Gastroesophageal sphincter (tissue), 3 donors: ENCODE data around the gene OARD1.

Experiments
- EP300 ChIP-seq: sonication (generic); formaldehyde crosslinking; IDR thresholded peaks from one replicate; pipeline ENCODE4 v1.6.1; 2017; ENCODE audit warnings: antibody characterized with exemption, mild to moderate bottlenecking
- POLR2A ChIP-seq, 2 donors: fragments of 450-650 bp; IDR thresholded peaks; one replicate each; pipeline ENCODE4 v1.6.1; 2017; ENCODE audit warnings: antibody characterized with exemption in 2 of 2, mild to moderate bottlenecking in 2 of 2, moderate library complexity in 1 of 2
- POLR2AphosphoS5 ChIP-seq: sonication (generic); formaldehyde crosslinking; IDR thresholded peaks from one replicate; pipeline ENCODE4 v1.6.1; 2017; ENCODE audit warnings: antibody characterized with exemption
- TF ChIP-seq, protein P1 (sequence below), 4 experiments: fragments of 200-600 bp in 2 of 4; fragments of 450-650 bp in 2 of 4; sonication (generic) in 1 of 4; IDR thresholded peaks; one replicate each; pipeline ENCODE4 v1.5.1; 2017 to 2019; ENCODE audit warnings: antibody characterized with exemption in 4 of 4, mild to moderate bottlenecking in 2 of 4, moderate library complexity in 2 of 4

DNA sequence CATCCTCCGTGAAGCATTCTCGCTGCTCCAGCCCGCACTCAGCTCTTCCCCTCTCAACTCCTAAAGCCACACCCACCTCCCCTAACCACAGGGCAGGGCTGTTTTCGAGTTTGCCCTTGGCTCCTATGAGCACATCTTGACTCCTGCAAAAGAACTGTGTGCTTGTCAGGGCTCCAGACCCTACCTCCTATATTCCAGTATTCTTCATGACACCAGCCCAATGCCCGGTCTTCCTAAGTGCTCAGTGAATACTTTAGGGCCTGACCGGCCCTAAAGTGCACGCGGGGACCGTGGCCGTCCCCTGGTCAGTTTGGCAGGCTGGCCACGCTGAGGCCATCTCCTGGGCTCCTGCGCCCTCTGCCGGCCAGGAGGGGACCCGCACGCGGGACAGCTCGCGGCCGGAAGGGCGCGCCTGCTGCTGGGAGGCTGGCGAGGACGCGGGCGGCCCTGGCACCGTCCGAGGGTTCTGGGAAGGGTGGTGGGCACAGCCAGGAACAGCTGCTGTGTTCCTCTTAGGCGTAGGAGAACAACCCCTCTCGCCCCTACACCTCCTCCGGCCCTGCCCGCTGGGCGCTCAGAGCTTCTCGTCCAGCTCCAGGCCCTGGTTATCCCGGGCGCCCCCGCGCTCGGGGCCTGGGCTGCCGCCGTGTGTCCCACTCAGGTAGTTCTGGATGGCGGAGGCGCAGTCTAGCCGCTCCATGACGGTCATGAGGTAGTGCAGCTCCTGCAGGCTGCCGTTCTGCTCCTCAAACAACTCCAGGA is 44.2 kb downstream of the OARD1 start:
- TF ChIP-seq, protein P1, sequence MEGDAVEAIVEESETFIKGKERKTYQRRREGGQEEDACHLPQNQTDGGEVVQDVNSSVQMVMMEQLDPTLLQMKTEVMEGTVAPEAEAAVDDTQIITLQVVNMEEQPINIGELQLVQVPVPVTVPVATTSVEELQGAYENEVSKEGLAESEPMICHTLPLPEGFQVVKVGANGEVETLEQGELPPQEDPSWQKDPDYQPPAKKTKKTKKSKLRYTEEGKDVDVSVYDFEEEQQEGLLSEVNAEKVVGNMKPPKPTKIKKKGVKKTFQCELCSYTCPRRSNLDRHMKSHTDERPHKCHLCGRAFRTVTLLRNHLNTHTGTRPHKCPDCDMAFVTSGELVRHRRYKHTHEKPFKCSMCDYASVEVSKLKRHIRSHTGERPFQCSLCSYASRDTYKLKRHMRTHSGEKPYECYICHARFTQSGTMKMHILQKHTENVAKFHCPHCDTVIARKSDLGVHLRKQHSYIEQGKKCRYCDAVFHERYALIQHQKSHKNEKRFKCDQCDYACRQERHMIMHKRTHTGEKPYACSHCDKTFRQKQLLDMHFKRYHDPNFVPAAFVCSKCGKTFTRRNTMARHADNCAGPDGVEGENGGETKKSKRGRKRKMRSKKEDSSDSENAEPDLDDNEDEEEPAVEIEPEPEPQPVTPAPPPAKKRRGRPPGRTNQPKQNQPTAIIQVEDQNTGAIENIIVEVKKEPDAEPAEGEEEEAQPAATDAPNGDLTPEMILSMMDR (IDR thresholded peaks at IDR 0.05) = peak; percentile 96 to 99 (median 98)
- TF ChIP-seq POLR2AphosphoS5 = peak; percentile 22
- TF ChIP-seq EP300 = no peak
- peak in 1 of 2 donors; percentile 16 for TF ChIP-seq POLR2A (IDR thresholded peaks at IDR 0.05)
